Hepatocyte (in vitro differentiated cells): ENCODE measurements around the gene CALML6.

Source experiments
- EZH2 ChIP-seq: fragments of 200-600 bp; sonication (generic); IDR thresholded peaks from 2 replicates; pipeline ENCODE4 v1.6.1; 2016; ENCODE audit warnings: antibody characterized with exemption, mild to moderate bottlenecking, borderline replicate concordance
- EZH2phosphoT487 ChIP-seq: fragments of 200-600 bp; sonication (generic); IDR thresholded peaks from one replicate; pipeline ENCODE4 v1.6.1; 2018; ENCODE audit warnings: antibody characterized with exemption, mild to moderate bottlenecking, low read depth, moderate library complexity; ENCODE audit not compliant: unreplicated experiment, severe bottlenecking
- TF ChIP-seq, protein P1 (sequence below): fragments of 200-600 bp; sonication (generic); IDR thresholded peaks from 2 replicates; pipeline ENCODE4 v1.5.1; 2016; ENCODE audit warnings: antibody characterized with exemption, mild to moderate bottlenecking; ENCODE audit not compliant: poor library complexity

DNA sequence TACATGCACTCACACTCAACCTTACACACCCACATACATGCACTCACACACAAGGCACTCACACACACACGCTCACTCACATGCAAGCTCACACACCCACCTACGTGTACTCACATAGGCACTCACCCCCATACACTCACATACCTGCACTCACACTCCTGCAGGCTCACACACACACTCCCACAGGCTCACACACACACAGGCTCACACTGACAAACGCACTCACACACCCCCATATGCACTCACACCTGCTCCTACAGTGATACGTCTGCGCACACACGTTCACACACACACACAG, 23.2 kb downstream of the CALML6 start:
- TF ChIP-seq EZH2phosphoT487 (no peak), EZH2 (no peak)
- TF ChIP-seq, protein P1, sequence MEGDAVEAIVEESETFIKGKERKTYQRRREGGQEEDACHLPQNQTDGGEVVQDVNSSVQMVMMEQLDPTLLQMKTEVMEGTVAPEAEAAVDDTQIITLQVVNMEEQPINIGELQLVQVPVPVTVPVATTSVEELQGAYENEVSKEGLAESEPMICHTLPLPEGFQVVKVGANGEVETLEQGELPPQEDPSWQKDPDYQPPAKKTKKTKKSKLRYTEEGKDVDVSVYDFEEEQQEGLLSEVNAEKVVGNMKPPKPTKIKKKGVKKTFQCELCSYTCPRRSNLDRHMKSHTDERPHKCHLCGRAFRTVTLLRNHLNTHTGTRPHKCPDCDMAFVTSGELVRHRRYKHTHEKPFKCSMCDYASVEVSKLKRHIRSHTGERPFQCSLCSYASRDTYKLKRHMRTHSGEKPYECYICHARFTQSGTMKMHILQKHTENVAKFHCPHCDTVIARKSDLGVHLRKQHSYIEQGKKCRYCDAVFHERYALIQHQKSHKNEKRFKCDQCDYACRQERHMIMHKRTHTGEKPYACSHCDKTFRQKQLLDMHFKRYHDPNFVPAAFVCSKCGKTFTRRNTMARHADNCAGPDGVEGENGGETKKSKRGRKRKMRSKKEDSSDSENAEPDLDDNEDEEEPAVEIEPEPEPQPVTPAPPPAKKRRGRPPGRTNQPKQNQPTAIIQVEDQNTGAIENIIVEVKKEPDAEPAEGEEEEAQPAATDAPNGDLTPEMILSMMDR: no peak
